Chondrocyte (in vitro differentiated cells): ENCODE measurements around the gene GSTP1. TPM values are rescaled to one million over a fixed set of nuclear protein-coding genes. Genes with fewer than 3 reads are reported as not detected.
A peak's percentile ranks its signal among the peaks of the same experiment; 100 is the strongest.

Experiments
- DNase-seq: peaks from one replicate; pipeline ENCODE4 v3.0.0; 2021; ENCODE audit warnings: mixed read lengths, low spot score
- H3K27ac Mint-ChIP-seq: one replicate; pipeline ENCODE4 v1.8.0; 2021; ENCODE audit warnings: mild to moderate bottlenecking, moderate library complexity, mixed read lengths; ENCODE audit not compliant: unreplicated experiment
- H3K27me3 Mint-ChIP-seq: 2 replicates; pipeline ENCODE4 v1.8.0; 2021; ENCODE audit warnings: low read depth, mixed read lengths
- H3K36me3 Mint-ChIP-seq: 2 replicates; pipeline ENCODE4 v1.8.0; 2021; ENCODE audit warnings: low read depth, mixed read lengths
- H3K4me1 Mint-ChIP-seq: 2 replicates; pipeline ENCODE4 v1.8.0; 2021; ENCODE audit warnings: low read depth, mild to moderate bottlenecking, mixed read lengths
- H3K4me3 Mint-ChIP-seq: one replicate; pipeline ENCODE4 v1.8.0; 2021; ENCODE audit warnings: mild to moderate bottlenecking, moderate library complexity, mixed read lengths; ENCODE audit not compliant: unreplicated experiment
- H3K9me3 Mint-ChIP-seq: 2 replicates; pipeline ENCODE4 v1.8.0; 2021; ENCODE audit warnings: low read depth, mixed read lengths
- CTCF ChIP-seq: fragments of 200-600 bp; sonication (generic); IDR thresholded peaks from 2 replicates; pipeline ENCODE4 v1.5.0; 2021; ENCODE audit warnings: antibody characterized with exemption, mild to moderate bottlenecking, moderate library complexity
- total RNA-seq: library from RNA; stranded (reverse); gene quantifications from 3 replicates; pipeline ENCODE4 v1.2.1, GENCODE V29; 2021

Gene GSTP1
- total RNA-seq, 1 donor from 2014 or later, result 644 TPM

GRCh38 chr11:67632982-67633755 is 49.6 kb downstream of the GSTP1 start:
- Mint-ChIP-seq H3K9me3 (no peaks in the 10 kb centered on the region), H3K36me3 (no peaks in the 10 kb centered on the region), H3K27ac (no peak overlapping the region), H3K4me3 (no peak overlapping the region), H3K27me3 (no peaks in the 10 kb centered on the region), H3K4me1 (peaks cover 5% of the 10 kb centered on the region)
- no peak for TF ChIP-seq CTCF
- DNase-seq, result peak; percentile 87

- H3K36me3 Mint-ChIP-seq, result no peaks in the 10 kb centered on the region
- H3K27ac Mint-ChIP-seq, result no peak overlapping the region
- peak; percentile 92 for DNase-seq
- H3K4me1 Mint-ChIP-seq, result peaks cover 5% of the 10 kb centered on the region
- no peak for TF ChIP-seq CTCF
- H3K4me3 Mint-ChIP-seq, result no peak overlapping the region
- no peaks in the 10 kb centered on the region for H3K9me3 Mint-ChIP-seq
- peaks cover 3% of the 10 kb centered on the region for H3K27me3 Mint-ChIP-seq
Measured at GRCh38 chr11:67633758-67634365, 50.2 kb downstream of the GSTP1 start.

GRCh38 chr11:67634366-67635230 is 51.0 kb downstream of the GSTP1 start:
- Mint-ChIP-seq H3K36me3 (no peaks in the 10 kb centered on the region), H3K9me3 (no peaks in the 10 kb centered on the region), H3K4me1 (peaks cover 5% of the 10 kb centered on the region), H3K4me3 (no peak overlapping the region), H3K27me3 (peaks cover 3% of the 10 kb centered on the region), H3K27ac (no peak overlapping the region)
- TF ChIP-seq CTCF, result no peak
- no peak for DNase-seq

GRCh38 chr11:67635231-67635521 is 51.6 kb downstream of the GSTP1 start:
- Mint-ChIP-seq H3K9me3 (no peaks in the 10 kb centered on the region), H3K4me1 (peaks cover 5% of the 10 kb centered on the region), H3K36me3 (no peaks in the 10 kb centered on the region), H3K4me3 (no peak overlapping the region), H3K27ac (no peak overlapping the region), H3K27me3 (peaks cover 7% of the 10 kb centered on the region)
- no peak for DNase-seq
- TF ChIP-seq CTCF, result no peak

Other genes starting within 250 kb of the GSTP1 start
- gene POLD4, start 230.3 kb upstream of the GSTP1 start, total RNA-seq, result 48.8 to 67.7 TPM (median 63.4 TPM) in 3 replicates
- gene CLCF1, start 210.2 kb upstream of the GSTP1 start, total RNA-seq, result 2.0 to 5.6 TPM (median 4.9 TPM) in 3 replicates
- gene RAD9A, start 191.8 kb upstream of the GSTP1 start, total RNA-seq, result 11.1 to 14.6 TPM (median 11.6 TPM) in 3 replicates
- 95.2 to 113 TPM (median 109 TPM) in 3 replicates for gene PPP1CA, start 182.0 kb upstream of the GSTP1 start, total RNA-seq
- not detected in 3 replicates for gene TBC1D10C, start 179.7 kb upstream of the GSTP1 start, total RNA-seq
- gene CARNS1, start 168.1 kb upstream of the GSTP1 start, total RNA-seq, result 0.36 to 1.8 TPM (median 1.8 TPM) in 3 replicates
- 40.3 to 44.2 TPM (median 42.3 TPM) in 3 replicates for gene RPS6KB2, start 155.3 kb upstream of the GSTP1 start, total RNA-seq
- 0.47 to 0.95 TPM (median 0.73 TPM) in 3 replicates for gene PTPRCAP, start 146.1 kb upstream of the GSTP1 start, total RNA-seq
- 74.7 to 80.9 TPM (median 80.1 TPM) in 3 replicates for gene CORO1B, start 140.3 kb upstream of the GSTP1 start, total RNA-seq
- not detected in 3 replicates for gene GPR152, start 131.1 kb upstream of the GSTP1 start, total RNA-seq
- gene CABP4, start 128.5 kb upstream of the GSTP1 start, total RNA-seq, result not detected in 3 replicates
- 50.9 to 62.4 TPM (median 57.1 TPM) in 3 replicates for gene TMEM134, start 114.6 kb upstream of the GSTP1 start, total RNA-seq
- 53.6 to 58.8 TPM (median 54.3 TPM) in 3 replicates for gene AIP, start 100.8 kb upstream of the GSTP1 start, total RNA-seq
- 39.8 to 44.7 TPM (median 40.5 TPM) in 3 replicates for gene PITPNM1, start 78.4 kb upstream of the GSTP1 start, total RNA-seq
- gene CDK2AP2, start 75.7 kb upstream of the GSTP1 start, total RNA-seq, result 27.5 to 42.5 TPM (median 36.6 TPM) in 3 replicates
- gene CABP2, start 60.4 kb upstream of the GSTP1 start, total RNA-seq, result not detected in 3 replicates
- 119 to 151 TPM (median 121 TPM) in 3 replicates for gene NDUFV1, start 23.1 kb downstream of the GSTP1 start, total RNA-seq
- gene NUDT8, start 46.1 kb downstream of the GSTP1 start, total RNA-seq, result 8.4 to 12.6 TPM (median 11.3 TPM) in 3 replicates
- not detected in 3 replicates for gene TBX10, start 56.0 kb downstream of the GSTP1 start, total RNA-seq
- gene ACY3, start 66.9 kb downstream of the GSTP1 start, total RNA-seq, result not detected in 3 replicates
- gene ALDH3B2, start 90.8 kb downstream of the GSTP1 start, total RNA-seq, result not detected in 3 replicates